GM12891 (cell line): ENCODE results near the gene VEZT.

Experiments
- POLR2A ChIP-seq: IDR thresholded peaks from 2 replicates; pipeline ENCODE4 v1.6.1; 2011; ENCODE audit warnings: low read depth, low read length, control low read depth
- POLR2AphosphoS5 ChIP-seq: IDR thresholded peaks from 2 replicates; pipeline ENCODE4 v1.6.1; 2011; ENCODE audit warnings: low read depth, low read length, control low read depth
- POU2F2 ChIP-seq: IDR thresholded peaks from 2 replicates; pipeline ENCODE4 v1.6.1; 2011; ENCODE audit warnings: low read depth, mild to moderate bottlenecking, control low read depth, low read length, moderate library complexity
- TAF1 ChIP-seq: IDR thresholded peaks from 2 replicates; pipeline ENCODE4 v1.6.1; 2011; ENCODE audit warnings: low read depth, low read length, control low read depth

DNA sequence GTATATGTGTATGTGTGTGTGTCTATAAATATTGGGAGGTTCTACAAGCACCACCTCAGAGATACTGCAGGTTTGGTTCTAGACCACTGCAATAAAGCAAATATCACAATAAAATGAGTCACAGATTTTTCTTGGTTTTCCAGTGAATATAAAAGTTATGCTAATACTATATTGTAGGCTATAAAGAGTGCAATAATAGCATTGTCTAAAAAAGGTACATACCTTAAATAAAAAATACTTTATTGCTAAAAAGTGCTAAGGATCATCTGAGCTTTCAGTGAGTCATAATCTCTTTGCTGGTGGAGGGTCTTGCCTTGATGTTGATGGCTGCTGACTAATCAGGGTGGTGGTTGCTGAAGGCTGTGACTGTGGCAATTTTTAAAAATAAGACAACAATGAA lies 111.1 kb downstream of the VEZT start:
- no peak for TF ChIP-seq TAF1
- TF ChIP-seq POLR2A, result no peak
- TF ChIP-seq POLR2AphosphoS5, result no peak
- TF ChIP-seq POU2F2, result no peak
